Measurements from ENCODE around the gene ERVMER34-1.

ERVMER34-1 gene

DNA sequence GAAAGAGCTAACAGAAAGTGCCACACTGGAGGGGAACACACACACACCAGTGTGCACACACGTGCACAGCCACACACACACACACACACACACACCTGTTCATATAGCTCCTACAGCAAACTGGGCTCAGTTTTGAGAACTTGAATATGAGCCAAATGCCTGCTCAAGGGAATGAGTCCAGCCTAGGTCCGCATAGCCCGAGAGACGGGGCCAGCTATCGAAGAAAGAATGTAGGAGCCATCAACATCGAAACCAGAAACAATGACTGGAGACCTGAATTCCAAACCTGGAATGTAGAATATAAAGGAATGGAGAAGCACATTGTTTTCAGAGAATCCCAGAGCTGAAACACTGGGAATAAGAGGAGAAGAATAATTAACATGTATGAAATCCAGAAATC lies 37.6 kb upstream of the ERVMER34-1 start:
- intact Hi-C loops (cut with DNase I; ENCODE audit: low total_unique reads) = no loop called here
- no peaks in the 10 kb centered on the region for H3K9me3 ChIP-seq
- no peak overlapping the region for H3K27ac ChIP-seq
- H3K4me1 ChIP-seq = no peaks in the 10 kb centered on the region
- H3K4me3 ChIP-seq = no peak overlapping the region
- no peaks in the 10 kb centered on the region for H3K27me3 ChIP-seq
- H3K36me3 ChIP-seq = no peaks in the 10 kb centered on the region
- DNase-seq = no peak
- TF ChIP-seq, protein P1, sequence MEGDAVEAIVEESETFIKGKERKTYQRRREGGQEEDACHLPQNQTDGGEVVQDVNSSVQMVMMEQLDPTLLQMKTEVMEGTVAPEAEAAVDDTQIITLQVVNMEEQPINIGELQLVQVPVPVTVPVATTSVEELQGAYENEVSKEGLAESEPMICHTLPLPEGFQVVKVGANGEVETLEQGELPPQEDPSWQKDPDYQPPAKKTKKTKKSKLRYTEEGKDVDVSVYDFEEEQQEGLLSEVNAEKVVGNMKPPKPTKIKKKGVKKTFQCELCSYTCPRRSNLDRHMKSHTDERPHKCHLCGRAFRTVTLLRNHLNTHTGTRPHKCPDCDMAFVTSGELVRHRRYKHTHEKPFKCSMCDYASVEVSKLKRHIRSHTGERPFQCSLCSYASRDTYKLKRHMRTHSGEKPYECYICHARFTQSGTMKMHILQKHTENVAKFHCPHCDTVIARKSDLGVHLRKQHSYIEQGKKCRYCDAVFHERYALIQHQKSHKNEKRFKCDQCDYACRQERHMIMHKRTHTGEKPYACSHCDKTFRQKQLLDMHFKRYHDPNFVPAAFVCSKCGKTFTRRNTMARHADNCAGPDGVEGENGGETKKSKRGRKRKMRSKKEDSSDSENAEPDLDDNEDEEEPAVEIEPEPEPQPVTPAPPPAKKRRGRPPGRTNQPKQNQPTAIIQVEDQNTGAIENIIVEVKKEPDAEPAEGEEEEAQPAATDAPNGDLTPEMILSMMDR (IDR thresholded peaks at IDR 0.05) = no peak

DNA sequence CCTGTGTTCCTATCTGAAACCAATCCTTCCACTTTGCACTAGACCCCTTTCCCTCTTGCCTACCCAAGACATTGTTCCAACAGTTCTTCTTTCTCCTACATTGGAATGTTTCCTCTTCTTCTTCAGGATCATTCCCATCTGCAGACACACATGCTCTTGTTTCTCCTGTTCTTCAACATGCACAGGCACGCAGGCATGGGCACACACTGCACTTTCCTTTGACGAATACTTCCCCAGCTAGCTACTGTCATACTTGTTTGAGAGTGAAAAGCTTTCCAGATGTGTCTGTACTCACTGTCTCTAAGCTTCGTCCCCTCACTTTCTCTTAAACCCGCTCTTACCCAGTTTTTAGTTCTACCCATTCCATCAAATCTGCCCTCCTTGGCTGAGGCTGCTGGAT lies 31.8 kb upstream of the ERVMER34-1 start:
- intact Hi-C loops (cut with DNase I; ENCODE audit: low total_unique reads) = no loop called here
- DNase-seq = no peak
- TF ChIP-seq, protein P1 (IDR thresholded peaks at IDR 0.05) = no peak
- H3K4me3 ChIP-seq = no peak overlapping the region
- no peaks in the 10 kb centered on the region for H3K9me3 ChIP-seq
- H3K4me1 ChIP-seq = no peaks in the 10 kb centered on the region
- H3K27ac ChIP-seq = no peak overlapping the region
- H3K36me3 ChIP-seq = no peaks in the 10 kb centered on the region
- H3K27me3 ChIP-seq = no peaks in the 10 kb centered on the region

DNA sequence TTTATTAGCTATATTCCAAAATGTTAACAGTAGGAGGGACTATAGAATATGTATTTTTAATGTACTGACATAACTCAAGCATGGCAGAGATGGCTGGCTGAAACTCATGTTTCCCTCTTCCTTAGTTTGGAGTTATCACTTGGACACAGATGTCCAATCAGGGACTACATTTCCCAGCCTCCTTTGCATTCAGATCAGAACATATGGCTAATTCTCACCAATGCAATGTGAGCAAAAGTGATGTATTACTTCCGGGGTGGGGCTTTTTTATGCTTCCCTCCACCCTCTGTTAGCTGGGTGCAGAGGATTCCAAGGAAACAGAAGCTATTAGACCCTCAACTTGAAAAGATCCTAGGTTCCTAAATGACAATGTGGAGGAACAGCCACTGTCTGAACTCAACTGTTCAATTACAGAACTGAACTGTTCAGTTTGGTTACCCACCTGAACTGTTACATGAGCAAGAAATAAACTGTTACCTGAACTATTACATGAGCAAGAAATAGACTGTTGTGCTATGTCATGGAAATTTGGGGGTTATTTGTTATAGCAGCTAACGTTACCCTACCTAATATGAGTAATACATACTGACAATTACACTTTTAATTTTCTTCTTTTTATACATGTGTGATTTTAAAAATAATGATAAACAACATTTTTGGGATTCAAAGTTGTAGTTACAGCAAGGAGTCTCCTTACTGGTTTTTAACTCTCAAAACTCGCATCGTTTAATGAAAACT lies 29.6 kb upstream of the ERVMER34-1 start:
- intact Hi-C loops (cut with DNase I; ENCODE audit: low total_unique reads) = no loop called here
- TF ChIP-seq, protein P1 (IDR thresholded peaks at IDR 0.05) = no peak
- Histone ChIP-seq H3K4me3 (no peak overlapping the region), H3K4me1 (no peaks in the 10 kb centered on the region), H3K27me3 (no peaks in the 10 kb centered on the region), H3K27ac (no peak overlapping the region), H3K36me3 (no peaks in the 10 kb centered on the region), H3K9me3 (no peaks in the 10 kb centered on the region)
- no peak for DNase-seq

DNA sequence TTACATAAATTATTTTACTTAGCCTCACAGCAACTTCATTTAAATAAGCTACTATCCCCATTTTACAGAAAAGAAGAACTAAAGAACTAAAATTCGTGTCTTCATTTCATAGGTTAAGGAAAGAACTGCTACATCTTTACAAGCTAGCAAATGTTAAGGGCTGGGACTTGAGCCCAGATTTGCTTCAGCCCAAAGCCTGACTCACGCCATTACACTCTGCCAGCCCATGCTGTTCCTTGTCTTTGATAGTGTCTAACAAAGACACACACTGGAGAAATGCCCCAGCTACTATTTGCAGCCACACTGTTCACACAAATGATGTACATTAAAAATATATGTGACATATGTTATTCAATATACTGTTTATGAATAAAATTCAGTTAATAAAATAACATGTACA lies 29.0 kb upstream of the ERVMER34-1 start:
- H3K4me3 ChIP-seq = no peak overlapping the region
- H3K4me1 ChIP-seq = no peaks in the 10 kb centered on the region
- no peaks in the 10 kb centered on the region for H3K27me3 ChIP-seq
- H3K36me3 ChIP-seq = no peaks in the 10 kb centered on the region
- no peak for DNase-seq
- intact Hi-C loops (cut with DNase I; ENCODE audit: low total_unique reads) = no loop called here
- TF ChIP-seq, protein P1 (IDR thresholded peaks at IDR 0.05) = no peak
- no peaks in the 10 kb centered on the region for H3K9me3 ChIP-seq
- no peak overlapping the region for H3K27ac ChIP-seq

DNA sequence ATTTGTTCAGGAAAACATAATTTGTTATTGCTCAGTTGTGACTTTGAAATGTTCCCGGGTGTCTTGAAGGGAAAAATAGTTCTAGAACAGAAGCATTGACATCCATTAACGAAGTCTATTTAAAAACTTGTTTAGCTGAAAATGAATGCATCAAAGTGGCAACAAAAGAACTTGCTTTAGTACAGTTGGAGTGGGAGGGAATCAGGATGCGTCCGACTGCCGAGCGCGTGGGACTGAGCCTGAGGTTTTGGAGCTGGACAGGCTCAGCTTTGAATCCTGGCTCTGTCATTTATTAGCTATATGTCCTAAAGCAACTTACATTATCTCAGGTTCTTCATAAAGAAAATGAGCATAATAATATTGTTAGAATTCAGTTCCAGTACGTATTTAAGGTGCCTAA lies 9.0 kb upstream of the ERVMER34-1 start:
- intact Hi-C loops (cut with DNase I; ENCODE audit: low total_unique reads) = no loop called here
- Histone ChIP-seq H3K9me3 (no peaks in the 10 kb centered on the region), H3K27me3 (no peaks in the 10 kb centered on the region), H3K27ac (no peak overlapping the region), H3K36me3 (no peaks in the 10 kb centered on the region), H3K4me3 (no peak overlapping the region), H3K4me1 (no peaks in the 10 kb centered on the region)
- no peak for DNase-seq
- TF ChIP-seq, protein P1 (IDR thresholded peaks at IDR 0.05) = no peak

Data from tibial artery (tissue), 4 donors.